NCI-H1048 (cell line): ENCODE results near the gene TSPAN5.
"Not testable (repeated sequence)": the region's sequence is repeated elsewhere in the genome, so short reads cannot be mapped to it uniquely, and the experiment has no call there.

Source experiments
- DNase-seq: peaks from one replicate; lab custom pipeline; 2025; lab: John Stamatoyannopoulos, UW

The TSPAN5 gene

DNA sequence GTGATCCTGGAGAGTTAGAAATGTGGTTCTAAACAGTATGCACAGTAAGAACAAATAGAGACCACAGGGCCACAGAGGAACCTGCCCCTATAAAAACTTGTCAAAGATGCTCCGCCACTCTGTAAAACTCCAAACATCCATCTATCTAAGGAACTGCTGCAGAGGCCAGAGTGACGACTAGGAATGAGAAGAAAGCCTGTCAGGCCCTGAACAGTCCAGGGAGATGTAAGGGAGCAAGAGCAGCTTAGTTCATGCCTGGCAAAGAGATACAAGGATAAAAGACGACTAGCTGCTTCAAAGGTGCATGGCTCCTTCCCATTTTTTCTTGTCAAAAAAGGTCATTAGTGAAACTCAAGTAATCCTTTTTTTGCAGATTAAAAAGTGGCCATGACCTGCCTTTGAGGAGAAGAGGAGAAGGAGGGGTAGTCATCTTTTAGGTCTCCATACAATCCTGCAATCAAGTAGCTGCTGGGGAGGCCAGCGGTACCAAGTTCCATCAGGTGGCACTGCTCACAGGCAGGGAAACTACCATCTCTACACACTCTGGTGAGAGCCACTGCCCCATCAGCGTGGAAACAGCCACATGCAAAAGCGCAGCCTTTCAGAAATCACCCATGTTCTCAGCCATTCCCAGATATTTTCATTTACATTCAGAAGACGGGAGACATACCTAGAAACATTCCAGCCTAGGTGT, 162.1 kb downstream of the TSPAN5 start:
- no peak for DNase-seq

DNA sequence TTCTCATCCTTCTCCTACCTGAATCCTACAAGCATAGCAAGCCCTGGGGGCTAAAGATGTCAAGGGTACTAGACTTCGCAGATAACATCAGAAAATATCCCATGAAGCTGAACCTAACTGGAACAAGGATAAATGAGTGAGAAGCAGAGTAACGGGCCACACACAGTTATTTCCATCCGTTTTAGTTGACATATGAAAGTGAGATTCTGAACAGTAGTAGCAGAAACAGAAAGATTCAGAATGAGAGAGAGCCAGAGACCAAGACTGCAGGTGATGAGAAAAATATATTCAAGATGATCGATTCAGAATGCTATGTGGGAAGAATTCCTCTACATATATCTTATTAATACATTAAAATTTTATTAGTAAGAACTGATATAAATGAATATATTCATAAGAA, 165.1 kb downstream of the TSPAN5 start:
- DNase-seq = no peak

GRCh38 chr4:98491899-98492559, 166.4 kb downstream of the TSPAN5 start:
- DNase-seq = no peak

DNA sequence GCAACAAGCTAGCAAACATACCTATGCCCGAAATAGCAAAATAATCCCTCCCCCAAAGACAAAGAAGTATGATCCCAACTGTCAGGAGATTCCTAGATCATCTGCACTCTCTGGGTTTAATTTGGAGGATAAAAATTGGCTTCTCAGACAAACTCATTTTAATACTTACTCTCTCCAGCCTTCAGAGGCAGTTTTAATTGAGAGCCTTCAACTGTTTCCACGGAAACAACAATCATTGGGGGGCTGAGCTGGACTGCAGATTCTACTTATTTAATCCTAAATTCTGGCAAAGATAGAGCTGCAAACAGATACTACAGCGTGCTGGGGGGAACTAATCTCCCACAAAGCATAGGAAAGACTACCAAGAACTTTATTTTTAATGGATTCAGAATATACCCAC, 168.2 kb downstream of the TSPAN5 start:
- no peak for DNase-seq

- DNase-seq = no peak
These were observed 172.5 kb downstream of the TSPAN5 start for GRCh38 chr4:98485816-98486345.

DNA sequence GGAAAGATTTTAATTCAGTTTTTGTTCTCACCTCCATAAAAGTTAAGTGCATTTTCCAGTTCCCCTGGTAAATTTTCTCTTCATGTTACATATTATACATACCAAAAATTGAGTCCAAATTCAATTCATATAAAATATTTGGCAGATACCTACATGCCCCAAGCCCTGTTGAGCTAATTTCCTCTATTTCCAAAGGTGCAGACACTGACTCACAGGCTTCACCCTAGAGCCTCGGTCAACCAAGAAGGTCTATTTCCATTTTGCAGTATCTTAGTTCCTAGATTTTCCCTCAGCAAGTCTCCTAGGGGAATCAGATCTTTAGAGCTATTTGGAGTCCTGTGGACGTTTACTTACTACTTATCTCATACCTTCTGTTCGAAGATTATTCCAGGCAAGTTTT, 174.4 kb downstream of the TSPAN5 start:
- DNase-seq = no peak

- DNase-seq = no peak
These were observed 175.3 kb downstream of the TSPAN5 start for GRCh38 chr4:98482847-98483806.

DNA sequence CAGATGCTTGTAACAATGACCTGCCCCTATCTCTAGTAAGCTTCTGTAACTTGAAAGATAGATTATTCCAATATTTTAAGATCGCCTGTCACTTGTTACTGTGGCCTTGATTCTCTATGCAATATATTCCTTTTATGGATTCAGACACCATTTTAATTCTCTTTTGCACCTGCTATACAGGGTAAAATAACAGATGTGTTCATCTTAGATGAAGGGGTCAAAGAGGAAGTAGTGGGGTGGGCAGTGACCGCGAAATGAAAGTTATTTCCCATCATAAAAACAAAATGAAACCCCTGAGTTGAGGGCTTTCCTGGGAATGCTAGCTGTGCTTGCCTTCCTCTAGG, 175.9 kb downstream of the TSPAN5 start:
- no peak for DNase-seq

- DNase-seq = no peak
These were observed 177.2 kb downstream of the TSPAN5 start for GRCh38 chr4:98481167-98481566.

- no peak for DNase-seq
These were observed 177.9 kb downstream of the TSPAN5 start for GRCh38 chr4:98480535-98480934.

- not testable (repeated sequence) for DNase-seq
These were observed 178.8 kb downstream of the TSPAN5 start for GRCh38 chr4:98479590-98479989.

DNA sequence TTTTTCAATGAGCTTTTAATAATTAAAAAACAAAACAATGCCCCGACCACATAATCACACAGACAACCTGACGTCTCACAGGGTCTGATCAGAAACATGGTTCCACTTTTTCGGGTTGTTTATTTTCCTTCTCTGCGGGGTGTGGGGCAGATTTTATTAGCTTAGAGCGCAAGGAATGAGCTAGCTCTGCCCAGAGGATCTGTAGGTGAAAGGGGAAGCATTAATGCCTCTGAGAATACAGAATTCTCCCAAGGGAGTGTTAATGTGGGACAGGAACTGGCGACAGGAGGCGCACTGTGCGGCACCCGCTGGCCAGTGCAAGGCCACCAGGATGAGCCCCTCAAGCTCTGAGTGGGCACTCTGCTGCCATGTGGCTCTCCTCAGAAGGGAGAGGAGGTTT, 181.5 kb downstream of the TSPAN5 start:
- no peak for DNase-seq

- DNase-seq = no peak
These were observed 184.0 kb downstream of the TSPAN5 start for GRCh38 chr4:98474408-98474844.

DNA sequence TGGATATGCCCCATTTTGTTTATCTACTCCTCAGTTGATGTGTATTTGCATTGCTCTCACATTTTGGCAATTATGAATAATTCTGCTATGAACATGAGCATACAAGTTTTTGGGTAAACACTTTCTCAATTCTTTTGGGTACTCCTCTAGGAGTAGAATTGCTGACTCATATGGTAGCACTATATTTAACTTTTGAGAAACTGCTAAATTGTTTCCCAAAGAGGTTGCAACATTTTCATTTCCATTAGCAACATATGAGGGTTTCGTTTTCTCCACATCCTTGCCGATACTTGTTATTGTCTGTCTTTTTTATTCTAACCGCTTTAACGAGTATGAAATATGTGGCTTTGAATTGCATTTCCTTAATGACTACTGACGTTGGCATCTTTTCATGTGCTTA, 185.4 kb downstream of the TSPAN5 start:
- no peak for DNase-seq

- no peak for DNase-seq
These were observed 187.6 kb downstream of the TSPAN5 start for GRCh38 chr4:98470831-98471230.

DNA sequence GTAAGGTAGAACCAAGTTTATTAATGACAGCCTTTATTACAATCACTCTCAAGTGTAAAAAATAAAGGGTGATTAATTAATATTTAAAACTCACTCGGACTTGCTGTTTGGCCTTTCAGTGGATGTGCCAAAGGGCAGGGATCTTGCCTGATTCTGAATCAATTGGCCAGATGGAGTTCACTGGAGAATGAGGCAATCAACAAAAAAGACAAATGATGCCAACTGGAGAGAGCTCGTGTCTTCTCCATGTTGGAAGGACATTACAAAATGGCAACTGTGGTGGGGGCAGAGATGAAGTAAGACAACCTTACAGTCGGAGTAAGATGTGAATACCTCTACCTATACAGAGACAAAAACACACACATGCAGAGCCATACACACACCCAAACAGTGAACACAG, 188.0 kb downstream of the TSPAN5 start:
- no peak for DNase-seq

GRCh38 chr4:98469771-98470170, 188.6 kb downstream of the TSPAN5 start:
- DNase-seq = no peak

- DNase-seq = no peak
These were observed 189.7 kb downstream of the TSPAN5 start for GRCh38 chr4:98468709-98469108.

GRCh38 chr4:98467627-98468072, 190.8 kb downstream of the TSPAN5 start:
- DNase-seq = peak; percentile 57

GRCh38 chr4:98466868-98467599, 191.4 kb downstream of the TSPAN5 start:
- no peak for DNase-seq

DNA sequence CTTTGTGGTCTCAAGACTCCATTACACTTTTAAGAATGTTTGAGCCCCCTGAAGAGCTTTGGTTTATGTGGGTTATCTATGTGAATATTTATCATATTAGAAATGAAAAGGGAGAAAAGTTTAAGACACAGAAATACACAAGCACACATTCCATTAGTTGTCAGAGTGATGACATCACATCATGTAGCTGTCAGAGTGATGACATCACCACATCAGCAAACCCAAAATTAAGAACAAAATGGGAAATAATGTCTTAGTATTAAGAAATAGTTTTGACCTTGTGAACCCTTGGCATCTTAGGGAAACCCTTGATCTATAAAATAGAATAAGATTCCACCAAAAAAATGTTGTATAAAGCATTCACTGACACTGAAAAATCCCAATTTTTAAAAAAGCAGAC, 195.9 kb downstream of the TSPAN5 start:
- DNase-seq = no peak
